ENCODE measurements around the gene FPR1.

FPR1 gene

GRCh38 chr19:51754109-51754508 lies 2.4 kb upstream of the FPR1 start:
- no peak for TF ChIP-seq CTCF (IDR thresholded peaks at IDR 0.05; ENCODE audit: low read depth, low read length)
- no peak overlapping the region for H3K4me3 ChIP-seq (ENCODE audit: low read depth, low read length)
- DNase-seq (ENCODE audit: low read depth, low spot score), result no peak
- in situ Hi-C loops (cut with HindIII; ENCODE audit: low sequenced_read_pairs), result no loop called here

GRCh38 chr19:51750400-51751094 lies 1.1 kb downstream of the FPR1 start:
- no peak for DNase-seq (ENCODE audit: low read depth, low spot score)
- H3K4me3 ChIP-seq (ENCODE audit: low read depth, low read length), result no peak overlapping the region
- in situ Hi-C loops (cut with HindIII; ENCODE audit: low sequenced_read_pairs), result no loop called here
- no peak for TF ChIP-seq CTCF (IDR thresholded peaks at IDR 0.05; ENCODE audit: low read depth, low read length)

- TF ChIP-seq CTCF (IDR thresholded peaks at IDR 0.05; ENCODE audit: low read depth, low read length), result no peak
- DNase-seq (ENCODE audit: low read depth, low spot score), result no peak
- no peak overlapping the region for H3K4me3 ChIP-seq (ENCODE audit: low read depth, low read length)
- in situ Hi-C loops (cut with HindIII; ENCODE audit: low sequenced_read_pairs), result no loop called here
These were observed 1.7 kb downstream of the FPR1 start for GRCh38 chr19:51749979-51750378.

GRCh38 chr19:51746731-51747130 lies 4.9 kb downstream of the FPR1 start:
- DNase-seq (ENCODE audit: low read depth, low spot score), result no peak
- TF ChIP-seq CTCF (IDR thresholded peaks at IDR 0.05; ENCODE audit: low read depth, low read length), result no peak
- no peak overlapping the region for H3K4me3 ChIP-seq (ENCODE audit: low read depth, low read length)
- in situ Hi-C loops (cut with HindIII; ENCODE audit: low sequenced_read_pairs), result no loop called here

- in situ Hi-C loops (cut with HindIII; ENCODE audit: low sequenced_read_pairs), result no loop called here
- DNase-seq (ENCODE audit: low read depth, low spot score), result peak; percentile 36
- TF ChIP-seq CTCF (IDR thresholded peaks at IDR 0.05; ENCODE audit: low read depth, low read length), result no peak
- H3K4me3 ChIP-seq (ENCODE audit: low read depth, low read length), result no peak overlapping the region
These were observed 8.3 kb downstream of the FPR1 start for GRCh38 chr19:51743405-51743804.

- in situ Hi-C loops (cut with HindIII; ENCODE audit: low sequenced_read_pairs), result no loop called here
These were observed 8.9 kb downstream of the FPR1 start for GRCh38 chr19:51742789-51743188.

More at GRCh38 chr19:51742789-51743188, 8.9 kb downstream of the FPR1 start:
- no peak for TF ChIP-seq CTCF (IDR thresholded peaks at IDR 0.05; ENCODE audit: low read depth, low read length)
- H3K4me3 ChIP-seq (ENCODE audit: low read depth, low read length), result no peak overlapping the region
- peak; percentile 27 for DNase-seq (ENCODE audit: low read depth, low spot score)

All from astrocyte of the spinal cord (primary cell).